ENCODE measurements around the gene MYORG.

The MYORG gene

DNA sequence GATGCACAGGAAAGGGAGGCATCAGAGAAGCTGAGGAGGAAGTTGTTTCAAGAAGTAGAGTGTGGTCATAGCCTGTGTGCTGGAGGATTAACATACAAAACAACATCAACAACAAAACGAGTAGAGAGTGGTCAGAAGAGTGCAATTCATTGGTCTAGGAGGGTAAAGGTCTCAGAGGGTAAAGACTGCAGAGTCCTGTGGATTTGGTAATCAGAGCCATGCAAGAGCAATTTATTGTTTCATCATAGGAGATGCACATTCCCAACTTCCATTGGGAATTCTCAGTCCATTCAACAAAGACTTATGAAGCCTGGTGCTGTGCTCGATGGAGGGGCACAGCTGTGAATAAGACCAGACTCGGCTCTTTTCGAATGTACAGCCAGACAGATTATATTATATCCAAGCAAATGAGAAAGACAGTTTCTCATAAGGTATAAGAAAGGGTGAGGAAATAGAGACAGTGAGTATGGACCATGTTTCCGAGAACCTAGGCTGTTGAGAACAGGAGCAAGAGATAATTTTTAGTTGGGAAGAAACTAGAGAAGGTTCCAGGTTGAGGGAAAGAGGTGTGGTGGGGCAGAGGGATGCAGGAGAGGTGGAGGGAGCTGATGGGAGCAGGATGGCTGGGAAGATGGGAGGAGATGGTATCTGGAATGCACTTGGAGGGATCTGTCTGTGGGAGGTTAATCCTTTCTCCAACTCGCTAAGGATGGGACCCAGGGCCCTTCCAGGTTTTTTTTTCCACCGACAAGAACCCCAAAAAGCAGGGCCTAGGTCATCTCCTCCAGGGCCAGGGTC lies 7.9 kb upstream of the MYORG start:
- DNase-seq (ENCODE audit: low spot score), result no peak

GRCh38 chr9:34383904-34384303 lies 7.2 kb upstream of the MYORG start:
- no peak for DNase-seq (ENCODE audit: low spot score)

- DNase-seq (ENCODE audit: low spot score), result no peak
Measured at GRCh38 chr9:34382879-34383278, 6.2 kb upstream of the MYORG start.

DNA sequence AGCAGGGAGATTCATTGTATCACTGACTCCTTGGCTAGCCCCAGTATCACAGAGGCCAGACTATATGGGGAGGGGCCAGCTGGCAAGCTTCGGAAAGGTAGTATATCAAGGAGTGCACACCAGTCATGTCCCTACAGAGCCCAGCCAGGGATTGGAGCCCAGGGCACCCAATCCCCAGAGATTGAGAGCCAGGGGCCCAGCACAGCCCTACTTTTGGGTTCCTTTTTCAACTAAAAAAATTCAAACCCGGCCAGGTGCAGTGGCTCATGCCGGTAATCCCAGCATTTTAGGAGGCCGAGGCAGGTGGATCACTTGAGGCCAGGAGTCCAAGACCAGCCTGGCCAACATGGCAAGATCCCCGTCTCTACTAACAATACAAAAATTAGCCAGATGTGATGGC lies 5.4 kb upstream of the MYORG start:
- DNase-seq (ENCODE audit: low spot score), result no peak

- peak; percentile 30 for DNase-seq (ENCODE audit: low spot score)
Measured at GRCh38 chr9:34381323-34381722, 4.6 kb upstream of the MYORG start.

DNA sequence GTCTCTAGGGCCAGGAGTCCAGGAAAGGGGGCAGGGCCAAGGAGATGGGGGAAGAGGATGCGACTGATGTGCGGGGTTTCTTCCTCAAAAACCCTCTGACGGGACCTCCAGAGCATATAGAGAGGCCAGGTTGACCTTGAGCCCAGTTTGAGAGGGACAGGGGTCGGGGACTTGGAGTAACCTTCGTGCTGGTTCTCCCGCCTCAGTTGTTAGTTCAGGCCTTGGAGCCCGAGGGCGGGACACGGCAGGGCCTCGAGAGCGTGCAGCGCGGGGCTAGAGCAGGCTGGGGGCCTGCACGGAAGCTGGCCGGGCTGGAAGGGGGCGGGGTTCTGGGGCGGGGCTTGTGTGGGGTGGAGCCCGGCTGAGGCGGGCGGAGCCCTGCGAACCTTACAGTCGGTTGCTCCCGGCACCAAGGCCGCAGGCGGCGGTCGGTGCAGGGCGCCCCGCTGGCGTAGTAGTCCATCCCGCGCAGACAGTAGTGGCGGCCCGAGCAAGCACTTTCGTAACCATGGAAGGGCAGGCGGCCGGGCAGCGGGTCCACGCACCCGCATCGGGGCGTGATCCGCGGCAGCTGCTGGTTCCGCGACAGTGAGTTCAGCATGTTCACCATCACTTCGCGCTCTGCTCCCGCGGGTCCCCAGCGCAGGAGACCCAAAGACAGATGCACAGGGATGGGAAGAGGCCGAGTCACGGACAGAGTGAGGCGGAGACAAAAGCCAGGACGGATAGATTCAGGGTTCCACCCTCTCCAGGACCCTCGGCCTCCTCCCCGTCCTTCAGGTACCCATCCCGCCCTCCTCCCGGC lies 4.0 kb upstream of the MYORG start:
- peak; percentile 77 for DNase-seq (ENCODE audit: low spot score)

- no peak for DNase-seq (ENCODE audit: low spot score)
Measured at GRCh38 chr9:34380034-34380510, 3.4 kb upstream of the MYORG start.

- DNase-seq (ENCODE audit: low spot score), result peak; percentile 93
Measured at GRCh38 chr9:34379334-34380033, 2.8 kb upstream of the MYORG start.

DNA sequence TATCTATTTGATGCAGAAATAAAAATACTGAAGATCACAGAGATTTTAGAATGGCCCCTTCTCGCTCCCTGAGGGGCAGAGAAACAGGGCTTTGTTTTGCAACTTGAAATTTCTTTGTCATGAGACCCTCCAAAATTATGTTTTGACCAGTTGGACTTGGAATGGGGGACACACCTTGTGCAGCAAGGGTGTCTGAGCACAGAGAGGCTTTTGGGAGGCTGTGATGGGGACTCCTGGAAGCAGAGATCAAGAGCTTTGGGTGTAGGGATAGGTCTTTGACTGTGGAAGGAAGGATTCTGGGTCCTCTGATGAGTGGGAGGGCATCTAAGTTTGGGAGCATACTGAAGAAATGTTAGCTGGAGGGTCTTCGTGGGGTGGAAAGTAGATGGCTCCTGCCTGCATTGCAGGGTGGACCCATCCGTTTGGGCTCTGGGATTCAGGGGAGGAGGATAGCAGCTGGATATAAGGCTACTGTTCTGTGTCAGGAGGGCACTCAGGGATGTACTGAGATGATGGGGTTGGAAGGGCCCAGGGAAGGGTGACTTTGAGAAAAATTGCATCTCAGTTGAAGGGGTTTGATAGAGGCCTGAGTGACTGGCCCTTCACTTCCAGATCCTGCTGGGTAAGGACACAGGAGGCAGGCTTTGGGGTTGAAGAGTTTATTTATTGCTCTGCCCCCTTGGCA lies 1.8 kb upstream of the MYORG start:
- no peak for DNase-seq (ENCODE audit: low spot score)

GRCh38 chr9:34377404-34377746 lies 677 bp upstream of the MYORG start:
- DNase-seq (ENCODE audit: low spot score), result peak; percentile 39

DNA sequence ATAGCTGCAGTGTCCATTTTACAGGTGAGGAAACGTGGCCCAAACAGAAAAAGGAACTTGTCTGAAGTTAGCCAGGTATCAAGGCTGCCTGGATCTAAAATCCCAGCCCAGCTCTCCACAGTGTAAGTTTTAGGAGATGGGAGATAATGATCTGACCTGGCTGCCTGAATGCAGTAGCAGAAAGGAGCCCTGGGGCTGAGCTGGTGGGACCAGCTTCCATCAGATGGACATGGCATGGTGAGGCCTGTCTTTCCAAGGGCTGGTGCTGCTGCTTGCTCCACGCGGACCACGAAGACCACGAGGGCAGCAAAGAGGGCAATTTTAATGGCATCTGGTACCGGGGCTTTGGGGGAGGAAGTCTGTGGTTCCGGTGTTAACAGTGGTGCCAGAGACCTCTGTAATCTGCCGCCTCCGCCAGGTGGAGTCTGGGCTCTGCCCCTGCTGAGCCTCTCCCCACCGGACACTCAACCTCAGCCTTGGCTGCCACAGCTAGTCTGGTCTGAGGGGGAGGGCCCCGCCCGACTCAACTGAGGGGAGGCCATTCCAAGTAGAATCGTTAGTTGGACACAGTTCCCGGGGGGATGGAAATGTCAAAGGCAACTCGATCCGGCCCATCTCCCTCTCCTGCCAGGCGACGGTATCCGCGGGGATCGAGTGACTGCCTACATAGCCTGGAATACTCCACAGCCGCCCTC lies 650 bp downstream of the MYORG start:
- peak; percentile 69 for DNase-seq (ENCODE audit: low spot score)

- no peak for DNase-seq (ENCODE audit: low spot score)
Measured at GRCh38 chr9:34374905-34375552, 1.7 kb downstream of the MYORG start.

- no peak for DNase-seq (ENCODE audit: low spot score)
Measured at GRCh38 chr9:34374339-34374738, 2.4 kb downstream of the MYORG start.

GRCh38 chr9:34373749-34374148 lies 2.9 kb downstream of the MYORG start:
- no peak for DNase-seq (ENCODE audit: low spot score)

- no peak for DNase-seq (ENCODE audit: low spot score)
Measured at GRCh38 chr9:34372467-34373011, 4.2 kb downstream of the MYORG start.

GRCh38 chr9:34371886-34372466 lies 4.7 kb downstream of the MYORG start:
- DNase-seq (ENCODE audit: low spot score), result no peak

- no peak for DNase-seq (ENCODE audit: low spot score)
Measured at GRCh38 chr9:34370970-34371880, 5.5 kb downstream of the MYORG start.

DNA sequence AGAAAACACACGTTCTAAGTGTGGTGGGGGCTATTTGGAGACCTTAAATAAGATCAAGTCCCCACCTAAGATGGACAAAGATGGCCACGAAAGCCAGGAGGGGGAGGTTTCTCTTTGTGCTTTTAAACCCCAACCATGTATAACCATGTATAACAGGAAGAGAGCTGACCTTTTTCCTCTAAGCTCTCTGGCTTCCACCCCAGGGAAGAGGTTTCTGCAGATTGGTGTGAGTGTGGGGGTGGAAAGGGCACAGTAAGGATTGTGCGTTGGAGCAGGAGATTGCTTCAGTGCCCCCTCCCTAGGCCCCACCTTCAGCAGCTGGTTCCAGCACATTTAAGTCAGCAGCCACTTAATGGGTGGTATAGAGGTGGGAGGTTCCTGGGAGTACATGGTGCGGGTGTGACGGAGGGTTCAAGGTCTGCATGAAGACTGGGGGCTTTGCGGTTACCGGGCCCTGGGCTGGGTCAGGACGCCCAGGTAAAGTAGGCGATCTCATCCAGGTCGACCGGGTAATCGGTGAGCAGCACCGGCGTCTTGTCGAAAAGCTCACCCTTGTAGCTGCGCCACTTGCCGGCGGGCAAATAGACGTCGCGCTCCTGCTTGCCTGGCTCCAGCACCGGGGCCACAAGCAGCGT lies 6.2 kb downstream of the MYORG start:
- no peak for DNase-seq (ENCODE audit: low spot score)

- no peak for DNase-seq (ENCODE audit: low spot score)
Measured at GRCh38 chr9:34369636-34370035, 7.1 kb downstream of the MYORG start.
